K562 (cell line): ENCODE measurements around the gene CBFA2T3. TPM values are rescaled to one million over a fixed set of nuclear protein-coding genes. Genes with fewer than 3 reads are reported as not detected.

Experiments used
- CBFB ChIP-seq: sonication (generic); formaldehyde crosslinking; IDR thresholded peaks from 2 replicates; pipeline ENCODE4 v1.4.0; 2020; ENCODE audit warnings: mild to moderate bottlenecking, missing genetic modification reagents
- DDX20 ChIP-seq: fragments of 450-650 bp; IDR thresholded peaks from 2 replicates; pipeline ENCODE4 v1.6.1; 2016; ENCODE audit warnings: missing genetic modification characterization, low read depth, mild to moderate bottlenecking, missing compliant biosample characterization, moderate library complexity
- ELF1 ChIP-seq: fragments of 200-800 bp; sonication (Bioruptor generic); IDR thresholded peaks from 2 replicates; pipeline ENCODE4 v1.6.1; 2016; ENCODE audit warnings: missing genetic modification characterization, missing compliant biosample characterization
- GABPA ChIP-seq: fragments of 200-800 bp; sonication (Bioruptor generic); conservative IDR thresholded peaks from 2 replicates; pipeline ENCODE4 v1.6.1; 2016; ENCODE audit warnings: low read depth, missing genetic modification characterization, missing compliant biosample characterization
- HDAC1 ChIP-seq, 2 experiments: fragments of 450-650 bp; IDR thresholded peaks; 2 replicates each; pipeline ENCODE4 v1.6.1; 2016 to 2017; ENCODE audit warnings: inconsistent platforms in 1 of 2, mild to moderate bottlenecking in 1 of 2, moderate library complexity in 1 of 2
- NBN ChIP-seq: fragments of 450-650 bp; IDR thresholded peaks from 2 replicates; pipeline ENCODE4 v1.6.1; 2016; ENCODE audit warnings: low read depth, mild to moderate bottlenecking
- NR0B1 ChIP-seq: fragments of 450-650 bp; IDR thresholded peaks from one replicate; pipeline ENCODE4 v1.6.1; 2018; ENCODE audit warnings: mild to moderate bottlenecking, moderate library complexity; ENCODE audit not compliant: partially characterized antibody
- RBM14 ChIP-seq: fragments of 200-400 bp; formaldehyde crosslinking; IDR thresholded peaks from 2 replicates; pipeline ENCODE4 v1.6.1; 2018; ENCODE audit warnings: low read depth, mild to moderate bottlenecking, low read length, moderate library complexity, borderline replicate concordance; ENCODE audit not compliant: insufficient read depth
- RBM34 ChIP-seq: fragments of 200-400 bp; formaldehyde crosslinking; IDR thresholded peaks from 2 replicates; pipeline ENCODE4 v1.6.1; 2018; ENCODE audit warnings: low read length, borderline replicate concordance; ENCODE audit not compliant: insufficient read depth
- SIRT6 ChIP-seq: IDR thresholded peaks from one replicate; pipeline ENCODE4 v1.6.1; 2012; ENCODE audit warnings: low read depth, mild to moderate bottlenecking, control low read depth, inconsistent platforms, low read length, moderate library complexity
- SMARCB1 ChIP-seq: IDR thresholded peaks from 2 replicates; pipeline ENCODE4 v1.6.1; 2011; ENCODE audit warnings: improper control_type of control experiment, low read depth; ENCODE audit not compliant: insufficient read length
- TAF9B ChIP-seq: fragments of 450-650 bp; IDR thresholded peaks from 2 replicates; pipeline ENCODE4 v1.6.1; 2018; ENCODE audit warnings: mild to moderate bottlenecking; ENCODE audit not compliant: partially characterized antibody
- TEAD2 ChIP-seq: fragments of 450-650 bp; IDR thresholded peaks from 2 replicates; pipeline ENCODE4 v1.6.1; 2016; ENCODE audit warnings: missing genetic modification characterization, control low read depth, missing compliant biosample characterization
- ZBTB43 ChIP-seq: sonication (generic); formaldehyde crosslinking; IDR thresholded peaks from 2 replicates; pipeline ENCODE4 v1.8.0; 2023; ENCODE audit warnings: mild to moderate bottlenecking, missing genetic modification reagents
- ZC3H4 ChIP-seq: sonication (generic); formaldehyde crosslinking; IDR thresholded peaks from 2 replicates; pipeline ENCODE4 v1.9.0; 2021; ENCODE audit warnings: missing genetic modification reagents, borderline replicate concordance
- ZNF584 ChIP-seq: fragments of 200-800 bp; sonication (Bioruptor generic); IDR thresholded peaks from 2 replicates; pipeline ENCODE4 v1.6.1; 2016; ENCODE audit warnings: low read depth, mild to moderate bottlenecking, missing genetic modification characterization, missing compliant biosample characterization
- ZNF699 ChIP-seq: fragments of 250-450 bp; sonication (Bioruptor Pico); IDR thresholded peaks from 2 replicates; pipeline ENCODE4 v1.8.0; 2021; ENCODE audit warnings: mild to moderate bottlenecking, moderate library complexity; ENCODE audit not compliant: insufficient replicate concordance
- polyA plus RNA-seq, 8 experiments: library from polyadenylated mRNA; depleted of rRNA in 4 of 8; stranded (reverse) in 5 of 8; unstranded in 3 of 8; fragments of >200 nt; fragmentation: Nextera tagmentation in 2 of 8; fragmentation: Illumina TruSeq in 1 of 8; extraction: Ambion mirVana in 2 of 8; extraction: Trizol in 1 of 8; gene quantifications; 2 replicates each; pipeline versions ENCODE4 v1.2.1 to v1.2.3, GENCODE V29; 2011 to 2014; ENCODE audit warnings: inconsistent platforms in 1 of 8, missing spikeins in 1 of 8
- total RNA-seq, 7 experiments: library from RNA; depleted of rRNA in 6 of 7; stranded (reverse); fragments of >200 nt in 6 of 7; fragmentation: Illumina TruSeq in 2 of 7; extraction: Trizol in 2 of 7; gene quantifications; 2 replicates each; pipeline versions ENCODE4 v1.2.1 to v1.2.3, GENCODE V29; 2011 to 2021; ENCODE audit warnings: low replicate concordance in 1 of 7
- TF ChIP-seq, protein P1 (sequence below): fragments of 250-450 bp; sonication (Bioruptor Pico); IDR thresholded peaks from 2 replicates; pipeline ENCODE4 v1.4.0; 2020; ENCODE audit warnings: mild to moderate bottlenecking, moderate library complexity
- TF ChIP-seq, protein P2 (sequence below): fragments of 250-450 bp; sonication (Bioruptor Pico); IDR thresholded peaks from 2 replicates; pipeline ENCODE4 v1.5.0; 2022; ENCODE audit warnings: mild to moderate bottlenecking

CBFA2T3 gene
- total and polyA plus RNA-seq, 9 of the 15 experiments (the other 6 are each of a cell fraction or from before 2014, with no cell fraction given), result 2.3 to 145 (median 6.7) TPM

GRCh38 chr16:89018282-89019158, 41.5 kb upstream of the CBFA2T3 start (continued):
- TF ChIP-seq, protein P1, sequence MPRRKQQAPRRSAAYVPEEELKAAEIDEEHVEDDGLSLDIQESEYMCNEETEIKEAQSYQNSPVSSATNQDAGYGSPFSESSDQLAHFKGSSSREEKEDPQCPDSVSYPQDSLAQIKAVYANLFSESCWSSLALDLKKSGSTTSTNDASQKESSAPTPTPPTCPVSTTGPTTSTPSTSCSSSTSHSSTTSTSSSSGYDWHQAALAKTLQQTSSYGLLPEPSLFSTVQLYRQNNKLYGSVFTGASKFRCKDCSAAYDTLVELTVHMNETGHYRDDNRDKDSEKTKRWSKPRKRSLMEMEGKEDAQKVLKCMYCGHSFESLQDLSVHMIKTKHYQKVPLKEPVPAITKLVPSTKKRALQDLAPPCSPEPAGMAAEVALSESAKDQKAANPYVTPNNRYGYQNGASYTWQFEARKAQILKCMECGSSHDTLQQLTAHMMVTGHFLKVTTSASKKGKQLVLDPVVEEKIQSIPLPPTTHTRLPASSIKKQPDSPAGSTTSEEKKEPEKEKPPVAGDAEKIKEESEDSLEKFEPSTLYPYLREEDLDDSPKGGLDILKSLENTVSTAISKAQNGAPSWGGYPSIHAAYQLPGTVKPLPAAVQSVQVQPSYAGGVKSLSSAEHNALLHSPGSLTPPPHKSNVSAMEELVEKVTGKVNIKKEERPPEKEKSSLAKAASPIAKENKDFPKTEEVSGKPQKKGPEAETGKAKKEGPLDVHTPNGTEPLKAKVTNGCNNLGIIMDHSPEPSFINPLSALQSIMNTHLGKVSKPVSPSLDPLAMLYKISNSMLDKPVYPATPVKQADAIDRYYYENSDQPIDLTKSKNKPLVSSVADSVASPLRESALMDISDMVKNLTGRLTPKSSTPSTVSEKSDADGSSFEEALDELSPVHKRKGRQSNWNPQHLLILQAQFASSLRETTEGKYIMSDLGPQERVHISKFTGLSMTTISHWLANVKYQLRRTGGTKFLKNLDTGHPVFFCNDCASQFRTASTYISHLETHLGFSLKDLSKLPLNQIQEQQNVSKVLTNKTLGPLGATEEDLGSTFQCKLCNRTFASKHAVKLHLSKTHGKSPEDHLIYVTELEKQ, result no peak
- TF ChIP-seq ZNF699 (CRISPR knock-in tag) (no peak), HDAC1 (IDR thresholded peaks at IDR 0.05) (0 out of 4 replicates have a peak, but pooled peaks of 1 of the 2 experiments have one; percentile 12), NR0B1 (no peak), RBM14 (no peak), TEAD2 (tag) (no peak), TAF9B (no peak), DDX20 (tag) (no peak), RBM34 (no peak), CBFB (no peak), GABPA (tag) (no peak), ZBTB43 (CRISPR knock-in tag) (no peak), NBN (no peak), ZNF584 (no peak), SMARCB1 (no peak), ELF1 (tag) (no peak), SIRT6 (no peak), ZC3H4 (CRISPR knock-in tag) (no peak)
- TF ChIP-seq, protein P2, sequence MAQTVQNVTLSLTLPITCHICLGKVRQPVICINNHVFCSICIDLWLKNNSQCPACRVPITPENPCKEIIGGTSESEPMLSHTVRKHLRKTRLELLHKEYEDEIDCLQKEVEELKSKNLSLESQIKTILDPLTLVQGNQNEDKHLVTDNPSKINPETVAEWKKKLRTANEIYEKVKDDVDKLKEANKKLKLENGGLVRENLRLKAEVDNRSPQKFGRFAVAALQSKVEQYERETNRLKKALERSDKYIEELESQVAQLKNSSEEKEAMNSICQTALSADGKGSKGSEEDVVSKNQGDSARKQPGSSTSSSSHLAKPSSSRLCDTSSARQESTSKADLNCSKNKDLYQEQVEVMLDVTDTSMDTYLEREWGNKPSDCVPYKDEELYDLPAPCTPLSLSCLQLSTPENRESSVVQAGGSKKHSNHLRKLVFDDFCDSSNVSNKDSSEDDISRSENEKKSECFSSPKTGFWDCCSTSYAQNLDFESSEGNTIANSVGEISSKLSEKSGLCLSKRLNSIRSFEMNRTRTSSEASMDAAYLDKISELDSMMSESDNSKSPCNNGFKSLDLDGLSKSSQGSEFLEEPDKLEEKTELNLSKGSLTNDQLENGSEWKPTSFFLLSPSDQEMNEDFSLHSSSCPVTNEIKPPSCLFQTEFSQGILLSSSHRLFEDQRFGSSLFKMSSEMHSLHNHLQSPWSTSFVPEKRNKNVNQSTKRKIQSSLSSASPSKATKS (CRISPR knock-in tag), result no peak
